GM04504 (cell line): ENCODE data around the gene GOLGA7B.

ENCODE experiments used
- DNase-seq: peaks from one replicate; pipeline ENCODE4 v3.0.0-alpha.2; 2012; ENCODE audit warnings: low read depth

Gene GOLGA7B

DNA sequence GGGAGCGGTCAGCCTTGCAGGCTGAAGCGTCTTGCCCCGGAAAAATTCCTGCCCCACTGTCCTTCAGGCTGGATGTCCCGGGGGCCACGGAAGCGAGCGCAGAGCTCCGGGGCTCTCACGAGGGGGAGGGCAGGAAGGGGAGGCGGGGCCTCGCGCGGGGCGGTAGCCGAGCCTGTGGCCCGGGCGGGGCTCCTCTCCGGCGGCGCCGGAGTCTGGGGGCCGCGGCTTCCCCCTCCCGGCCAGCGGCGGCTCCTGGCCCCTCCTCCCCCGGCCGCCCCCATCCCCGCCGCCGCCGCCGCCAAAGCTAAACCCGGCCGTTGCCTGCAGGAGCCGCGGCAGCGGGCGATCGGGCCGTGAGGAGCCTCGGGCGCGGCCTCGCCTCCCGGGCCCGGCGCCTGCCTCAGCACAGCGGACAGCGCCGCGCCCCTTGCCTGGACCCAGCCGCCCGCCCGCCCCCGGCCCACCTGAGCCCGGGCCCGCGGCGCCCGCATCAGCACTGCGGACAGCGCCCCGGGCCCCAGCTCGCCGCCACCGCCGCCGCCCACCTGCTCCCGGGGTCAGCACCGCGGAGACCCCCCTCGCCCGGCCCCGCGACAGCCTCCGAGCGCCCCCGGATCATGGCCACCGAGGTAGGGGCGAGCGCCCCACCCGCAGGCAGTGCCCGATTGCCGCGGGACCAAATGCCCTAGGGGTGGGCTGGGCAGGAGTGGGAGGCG, at the start of gene GOLGA7B:
Gene GOLGA7B (plus strand): TSS at position 157 of the 716 bp plus-strand sequence. CDS start 461 bp downstream, at position 618.
- no peak for DNase-seq

GRCh38 chr10:97800474-97800873, 49.2 kb upstream of the GOLGA7B start:
- DNase-seq, result no peak

GRCh38 chr10:97801422-97801821, 48.2 kb upstream of the GOLGA7B start:
- no peak for DNase-seq

- DNase-seq, result no peak
Measured at GRCh38 chr10:97805096-97805884, 44.4 kb upstream of the GOLGA7B start.

GRCh38 chr10:97805949-97806348, 43.7 kb upstream of the GOLGA7B start:
- DNase-seq, result no peak

DNA sequence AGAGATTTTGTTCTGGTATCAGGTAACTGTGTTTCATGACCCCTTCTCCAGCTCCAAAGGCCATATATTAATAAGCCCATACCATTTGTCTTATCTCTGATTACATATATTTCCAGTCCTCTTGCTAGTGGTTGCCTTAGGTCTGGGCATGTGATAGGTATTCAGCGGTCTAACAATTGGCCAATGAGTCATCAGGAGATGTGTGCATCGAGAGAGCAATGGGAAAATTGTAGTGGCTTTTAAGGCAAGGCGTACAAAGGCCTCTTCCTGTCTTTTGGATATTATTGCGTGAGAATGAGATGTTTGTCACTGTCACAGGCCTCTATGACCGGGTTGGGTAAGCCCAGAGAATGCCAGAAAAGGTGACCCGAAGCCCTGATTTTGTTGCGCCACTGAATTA, 39.2 kb upstream of the GOLGA7B start:
- DNase-seq, result no peak

DNA sequence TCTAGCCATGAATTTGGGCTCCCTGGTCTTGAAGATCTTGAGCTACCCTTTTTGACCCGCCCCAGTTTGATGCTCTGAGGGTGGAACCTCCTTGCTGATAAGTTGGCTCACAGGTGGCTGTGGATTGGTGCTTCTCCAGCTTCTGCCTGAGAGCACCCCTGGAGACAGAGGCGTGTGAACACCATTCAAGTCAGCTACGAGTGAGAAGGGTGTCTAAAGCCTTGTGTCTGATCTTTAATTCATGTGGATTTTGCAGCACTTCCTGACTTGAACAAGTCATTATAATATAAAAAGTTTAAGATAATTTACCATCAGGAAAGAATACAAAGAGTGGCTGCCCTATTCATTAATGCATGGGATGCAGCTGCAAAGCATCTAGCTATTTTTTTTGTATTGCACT, 37.7 kb upstream of the GOLGA7B start:
- DNase-seq, result no peak

DNA sequence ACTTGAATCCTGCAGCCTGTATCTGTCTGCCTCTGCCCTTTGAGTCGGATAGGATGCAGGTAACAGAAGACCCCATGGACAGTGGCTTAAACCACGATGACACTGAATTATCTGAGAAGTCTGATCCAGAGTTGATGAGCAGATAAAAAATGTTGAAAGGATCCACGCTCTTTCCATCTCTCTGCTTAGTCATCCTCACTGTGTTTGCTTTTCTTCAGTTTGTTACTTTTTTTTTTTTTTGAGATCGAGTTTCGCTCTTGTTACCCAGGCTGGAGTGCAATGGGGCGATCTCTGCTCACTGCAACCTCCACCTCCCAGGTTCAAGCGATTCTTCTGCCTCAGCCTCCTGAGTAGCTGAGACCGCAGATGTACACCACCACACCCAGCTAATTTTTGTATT, 36.9 kb upstream of the GOLGA7B start:
- DNase-seq, result no peak

DNA sequence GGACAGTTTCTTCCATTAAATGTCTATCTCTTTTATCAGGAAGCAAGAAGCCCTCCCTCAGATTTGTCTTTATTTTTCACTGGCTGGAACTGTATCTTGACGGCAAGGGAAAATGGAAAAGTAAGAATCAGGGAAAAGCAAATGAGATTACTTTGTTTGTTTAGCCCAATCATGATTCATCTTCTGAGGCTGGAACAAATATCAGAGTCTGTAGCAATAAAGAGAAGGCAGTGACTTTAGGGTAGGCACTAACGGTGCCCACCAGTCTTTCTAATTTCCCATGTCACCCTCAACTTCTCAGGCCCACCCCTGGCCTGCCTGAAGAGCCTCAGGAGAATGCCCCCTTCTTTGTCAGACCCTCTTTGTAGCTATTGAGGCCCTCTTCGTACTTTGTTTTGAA, 36.3 kb upstream of the GOLGA7B start:
- no peak for DNase-seq

- no peak for DNase-seq
Measured at GRCh38 chr10:97814996-97815395, 34.6 kb upstream of the GOLGA7B start.

DNA sequence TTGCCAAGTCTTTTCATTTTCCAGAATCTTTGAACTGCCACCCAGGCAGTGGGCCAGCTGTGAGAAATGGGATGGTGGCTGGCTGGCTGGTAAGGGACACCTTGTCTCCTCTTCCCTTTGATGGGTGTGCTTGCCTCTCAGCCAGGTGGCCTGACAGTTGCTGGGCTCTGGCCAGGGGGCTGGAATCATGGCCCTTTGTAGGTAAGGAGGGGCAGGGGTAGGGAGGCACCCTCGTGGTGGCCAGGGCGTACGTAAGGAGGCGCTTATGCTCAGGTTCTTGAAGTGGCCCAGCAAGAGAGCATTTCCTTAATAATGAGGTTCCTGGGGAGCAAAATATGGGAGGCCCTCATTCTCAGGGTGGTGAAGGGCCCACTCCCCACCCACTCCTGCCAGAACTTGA, 33.0 kb upstream of the GOLGA7B start:
- no peak for DNase-seq

DNA sequence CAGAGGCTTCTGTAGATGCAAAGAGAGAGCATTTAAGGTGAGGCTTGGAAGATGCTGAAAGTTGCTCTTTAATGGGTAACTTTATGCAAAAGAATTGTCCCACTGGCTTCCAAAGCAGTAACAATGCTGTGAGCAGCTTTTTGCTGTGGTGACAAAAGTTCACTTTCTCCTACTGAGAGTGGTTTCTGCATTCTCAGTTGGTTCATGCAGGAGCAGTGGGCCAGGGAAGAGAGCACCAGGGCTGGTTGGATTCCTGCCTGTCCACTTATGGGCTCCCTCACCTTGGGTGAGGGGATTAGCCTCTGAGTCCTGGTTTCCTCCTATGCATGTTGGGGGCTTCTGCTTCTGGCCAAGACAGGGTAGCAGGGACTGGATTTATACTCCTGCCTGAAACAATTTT, 31.1 kb upstream of the GOLGA7B start:
- DNase-seq, result no peak

GRCh38 chr10:97820096-97820704, 29.4 kb upstream of the GOLGA7B start:
- no peak for DNase-seq

DNA sequence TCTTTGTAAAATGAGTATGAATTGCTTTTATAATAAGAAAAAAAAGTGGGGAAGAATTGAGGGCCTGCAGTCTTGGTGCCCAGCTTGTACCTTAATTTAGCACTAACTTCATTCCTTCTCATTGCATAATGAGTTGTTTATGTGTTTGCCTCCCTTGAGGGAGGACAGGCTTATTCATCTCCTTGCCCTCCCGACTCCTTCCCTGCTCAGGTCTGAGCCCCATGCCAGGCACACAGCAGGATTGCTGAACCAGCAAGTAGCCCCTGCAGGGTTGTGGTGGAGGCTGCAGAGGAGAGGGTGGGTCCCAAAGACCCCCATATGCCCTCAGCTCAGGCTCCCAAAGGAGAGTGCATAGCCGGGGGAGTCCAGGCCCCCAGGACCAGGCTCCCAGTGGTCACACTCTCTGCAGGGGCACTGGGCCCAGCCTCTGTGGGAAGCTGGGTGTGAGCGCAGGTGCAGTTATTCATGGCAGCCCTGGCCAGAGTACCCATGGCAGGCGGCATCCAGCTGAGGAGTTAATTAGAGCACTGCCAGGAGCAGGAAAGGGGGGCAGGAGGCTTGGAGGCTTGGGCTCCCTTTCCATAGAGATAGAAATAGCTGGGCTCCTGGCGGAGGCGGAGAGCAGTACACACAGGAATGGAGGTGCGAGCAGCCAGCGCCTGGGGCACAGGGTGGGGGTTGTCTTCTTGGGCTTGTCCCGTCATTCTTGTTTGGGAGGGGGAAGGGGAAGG, 28.2 kb upstream of the GOLGA7B start:
- DNase-seq, result no peak

GRCh38 chr10:97822261-97822687, 27.4 kb upstream of the GOLGA7B start:
- no peak for DNase-seq

DNA sequence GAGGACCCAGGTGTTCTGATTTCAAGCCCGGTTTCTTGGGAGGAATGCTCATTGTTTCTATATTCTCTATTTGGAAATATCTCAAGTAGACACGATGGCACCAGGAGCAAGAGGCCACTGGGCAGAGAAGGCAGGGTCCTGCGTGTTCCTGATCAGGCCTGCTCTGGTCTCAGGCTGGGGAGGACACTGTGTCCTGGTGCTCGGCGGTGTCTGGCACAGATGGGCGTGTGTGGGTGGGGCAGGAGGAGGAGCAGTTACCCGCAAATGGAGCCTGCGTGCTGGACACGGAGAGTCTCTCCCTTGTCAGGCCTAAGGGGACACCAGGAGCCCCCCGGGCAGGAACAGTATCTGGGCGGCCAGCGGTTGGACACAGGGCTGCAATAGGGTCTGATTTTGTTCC, 25.9 kb upstream of the GOLGA7B start:
- no peak for DNase-seq

- no peak for DNase-seq
Measured at GRCh38 chr10:97825020-97825760, 24.5 kb upstream of the GOLGA7B start.

DNA sequence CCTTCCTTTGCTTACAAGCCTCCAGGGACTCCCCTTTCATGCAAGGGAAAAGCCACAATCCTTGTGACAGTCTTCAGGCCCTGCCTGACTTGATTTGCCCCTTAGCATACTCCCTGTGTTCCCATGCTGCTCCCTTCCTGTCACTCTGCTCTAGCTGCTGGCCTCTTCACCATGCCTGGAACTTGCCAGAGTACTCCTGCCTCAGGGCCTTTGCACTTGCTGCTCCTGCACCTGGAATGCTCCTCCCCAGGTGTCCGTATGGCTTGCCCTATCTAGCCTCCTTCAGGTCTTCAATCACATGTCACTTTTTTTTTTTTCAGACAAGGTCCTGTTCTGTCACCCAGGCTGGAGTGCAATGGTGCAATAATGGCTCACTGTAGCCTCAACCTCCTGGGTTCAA, 22.8 kb upstream of the GOLGA7B start:
- no peak for DNase-seq

- DNase-seq, result no peak
Measured at GRCh38 chr10:97827702-97828291, 21.8 kb upstream of the GOLGA7B start.

- no peak for DNase-seq
Measured at GRCh38 chr10:97828721-97829120, 20.9 kb upstream of the GOLGA7B start.

GRCh38 chr10:97830064-97830463, 19.6 kb upstream of the GOLGA7B start:
- DNase-seq, result no peak
